Measurements from ENCODE around the gene SPATA2.

GRCh38 chr20:49887251-49888211 is 27.8 kb downstream of the SPATA2 start:
- TF ChIP-seq POLR2A (IDR thresholded peaks at IDR 0.05; ENCODE audit: low read depth, low read length) (no peak), POLR2AphosphoS5 (IDR thresholded peaks at IDR 0.05; ENCODE audit: low read depth, low read length) (no peak), TAF1 (IDR thresholded peaks at IDR 0.05; ENCODE audit: low read depth, low read length) (no peak), PAX5 (IDR thresholded peaks at IDR 0.05; ENCODE audit: insufficient read depth, low read length, severe bottlenecking) (no peak), POU2F2 (IDR thresholded peaks at IDR 0.05; ENCODE audit: low read depth, low read length) (no peak)

Data from GM12891 (cell line).